ENCODE results near the gene IL23A.
A peak's percentile ranks its signal among the peaks of the same experiment; 100 is the strongest.

The IL23A gene

DNA sequence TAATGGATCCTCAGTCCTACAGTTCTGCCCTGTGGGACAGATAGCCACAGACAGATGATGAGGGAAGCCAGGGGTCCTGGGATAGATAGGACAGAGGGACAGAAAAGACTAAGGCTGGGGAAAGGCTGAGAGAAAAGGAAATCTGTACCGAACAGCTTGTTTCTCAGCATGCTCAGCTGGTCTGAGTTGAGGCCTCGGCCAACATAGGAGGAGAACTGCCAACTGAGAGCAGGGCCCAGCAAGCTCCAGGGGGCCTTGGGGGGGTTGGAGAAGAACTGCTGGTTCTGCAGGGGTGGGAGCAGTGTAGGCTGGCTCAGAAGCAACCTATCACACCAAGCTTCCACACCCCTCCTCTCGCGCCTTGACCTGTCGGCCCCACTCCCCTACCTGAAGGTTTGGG is 10.1 kb downstream of the IL23A start:
- no peak overlapping the region for H3K4me3 ChIP-seq (ENCODE audit: low read length)
- DNase-seq (ENCODE audit: low read depth), result no peak
- TF ChIP-seq, protein P1, sequence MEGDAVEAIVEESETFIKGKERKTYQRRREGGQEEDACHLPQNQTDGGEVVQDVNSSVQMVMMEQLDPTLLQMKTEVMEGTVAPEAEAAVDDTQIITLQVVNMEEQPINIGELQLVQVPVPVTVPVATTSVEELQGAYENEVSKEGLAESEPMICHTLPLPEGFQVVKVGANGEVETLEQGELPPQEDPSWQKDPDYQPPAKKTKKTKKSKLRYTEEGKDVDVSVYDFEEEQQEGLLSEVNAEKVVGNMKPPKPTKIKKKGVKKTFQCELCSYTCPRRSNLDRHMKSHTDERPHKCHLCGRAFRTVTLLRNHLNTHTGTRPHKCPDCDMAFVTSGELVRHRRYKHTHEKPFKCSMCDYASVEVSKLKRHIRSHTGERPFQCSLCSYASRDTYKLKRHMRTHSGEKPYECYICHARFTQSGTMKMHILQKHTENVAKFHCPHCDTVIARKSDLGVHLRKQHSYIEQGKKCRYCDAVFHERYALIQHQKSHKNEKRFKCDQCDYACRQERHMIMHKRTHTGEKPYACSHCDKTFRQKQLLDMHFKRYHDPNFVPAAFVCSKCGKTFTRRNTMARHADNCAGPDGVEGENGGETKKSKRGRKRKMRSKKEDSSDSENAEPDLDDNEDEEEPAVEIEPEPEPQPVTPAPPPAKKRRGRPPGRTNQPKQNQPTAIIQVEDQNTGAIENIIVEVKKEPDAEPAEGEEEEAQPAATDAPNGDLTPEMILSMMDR (IDR thresholded peaks at IDR 0.05; ENCODE audit: insufficient read depth, low read depth, low read length, missing control alignments), result no peak

DNA sequence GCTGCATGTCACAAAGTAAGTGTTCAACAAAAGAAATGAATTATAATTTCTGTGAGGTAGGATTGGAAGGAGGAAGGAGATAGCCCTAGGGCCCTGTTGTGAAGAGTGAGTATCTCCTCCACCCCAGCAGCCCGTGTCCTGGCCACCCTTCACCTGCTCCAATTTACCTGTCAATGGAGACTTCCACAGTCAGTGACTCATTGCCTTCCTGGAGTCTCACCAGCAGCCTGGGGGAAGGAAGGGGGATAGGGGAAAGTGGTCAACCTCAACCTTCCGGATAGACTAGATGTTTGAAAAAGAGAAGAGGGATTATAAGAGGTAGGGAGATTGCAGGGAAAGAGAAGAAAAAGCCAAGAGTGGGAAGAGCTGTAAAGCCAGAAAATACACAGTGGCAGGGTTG is 12.0 kb downstream of the IL23A start:
- H3K4me3 ChIP-seq (ENCODE audit: low read length), result no peak overlapping the region
- TF ChIP-seq, protein P1 (IDR thresholded peaks at IDR 0.05; ENCODE audit: insufficient read depth, low read depth, low read length, missing control alignments), result no peak
- DNase-seq (ENCODE audit: low read depth), result peak; percentile 34

- no peak overlapping the region for H3K4me3 ChIP-seq (ENCODE audit: low read length)
- no peak for DNase-seq (ENCODE audit: low read depth)
- TF ChIP-seq, protein P1 (IDR thresholded peaks at IDR 0.05; ENCODE audit: insufficient read depth, low read depth, low read length, missing control alignments), result no peak
Measured at GRCh38 chr12:56351325-56351724, 12.6 kb downstream of the IL23A start.

DNA sequence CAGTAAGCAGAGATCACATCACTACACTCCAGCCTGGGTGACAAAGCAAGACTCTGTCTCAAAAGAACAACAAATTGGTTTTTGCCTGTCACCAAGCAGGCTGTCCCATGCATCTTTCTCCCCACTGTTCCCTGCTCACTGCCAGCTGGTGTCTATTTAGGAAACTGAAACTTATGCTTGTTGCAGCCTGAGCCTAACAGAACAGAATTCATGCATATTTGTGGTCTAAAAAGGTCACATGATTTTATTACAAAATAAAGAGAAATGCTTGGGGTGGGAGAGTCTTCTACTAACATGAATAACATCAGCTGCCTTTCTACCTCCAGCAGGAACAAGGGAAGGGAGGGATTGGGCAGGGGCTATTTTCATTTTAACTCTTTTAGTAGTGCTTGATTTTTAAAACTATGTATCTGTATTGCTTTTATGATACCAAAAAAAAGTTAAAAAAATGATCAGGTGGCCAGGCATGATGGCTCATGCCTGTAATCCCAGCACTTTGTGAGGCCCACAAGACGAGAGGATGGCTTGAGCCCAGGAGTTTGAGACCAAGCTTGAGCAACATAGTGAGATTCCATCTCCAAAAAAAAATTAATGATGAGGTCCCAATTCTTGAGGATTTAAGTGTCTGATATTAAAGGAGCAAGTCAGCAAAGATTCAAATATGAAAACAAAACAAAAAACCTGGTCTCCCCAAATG is 20.3 kb downstream of the IL23A start:
- TF ChIP-seq, protein P1 (IDR thresholded peaks at IDR 0.05; ENCODE audit: insufficient read depth, low read depth, low read length, missing control alignments), result no peak
- peak; percentile 68 for DNase-seq (ENCODE audit: low read depth)
- peak overlapping the region; percentile 96 for H3K4me3 ChIP-seq (ENCODE audit: low read length)

DNA sequence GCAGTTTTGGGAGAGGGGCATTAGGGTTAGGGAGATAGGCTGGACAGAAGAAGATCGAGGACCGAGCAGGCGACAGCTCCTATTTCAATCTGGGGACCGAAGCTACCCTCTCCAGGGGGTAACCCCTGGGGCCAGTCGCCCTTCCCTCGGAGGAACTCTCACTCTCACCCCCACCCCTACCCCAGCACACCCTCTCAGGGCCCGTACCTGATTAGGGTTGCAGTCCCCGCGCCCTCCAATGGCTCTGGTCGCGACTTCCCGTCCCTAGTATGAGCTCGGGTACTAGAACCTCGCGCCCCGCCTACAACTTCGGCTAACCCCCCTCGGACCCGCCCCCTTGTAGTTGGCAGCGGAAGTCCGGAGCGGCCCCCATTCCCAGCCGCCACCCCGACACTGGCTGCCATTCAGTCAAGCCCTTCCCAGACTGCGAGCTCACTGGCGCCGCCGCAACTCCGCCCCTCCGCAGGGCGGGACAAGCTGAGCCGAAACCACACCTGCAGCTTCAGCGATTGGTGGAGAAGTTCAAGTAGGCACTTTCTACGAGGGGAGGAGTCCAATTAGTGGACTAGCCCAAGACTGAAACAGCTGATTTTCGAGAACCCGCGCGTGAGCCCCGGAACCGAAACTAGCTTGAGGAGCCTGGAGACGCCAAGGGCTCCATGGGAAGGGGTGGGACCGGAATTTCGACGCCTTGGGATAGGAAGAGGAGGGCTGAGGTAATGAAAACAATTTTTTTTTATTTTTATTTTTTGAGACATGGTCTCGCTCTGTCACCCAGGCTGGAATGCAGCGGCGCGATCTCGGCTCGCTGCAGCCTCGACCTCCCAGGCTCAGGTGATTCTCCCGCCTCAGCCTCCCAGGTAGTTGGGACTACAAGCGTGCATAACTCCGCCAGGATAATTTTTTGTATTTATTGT is 21.4 kb downstream of the IL23A start, which contains the start of gene STAT2:
TSS of gene STAT2 (minus strand) at position 257 of the 917 bp plus-strand sequence. CDS start 3,536 bp downstream, outside the sequence.
- TF ChIP-seq, protein P1 (IDR thresholded peaks at IDR 0.05; ENCODE audit: insufficient read depth, low read depth, low read length, missing control alignments), result no peak
- peak; percentile 100 for DNase-seq (ENCODE audit: low read depth)
- peak within 1 kb of the TSS; percentile 96 for H3K4me3 ChIP-seq (ENCODE audit: low read length)

GRCh38 chr12:56361487-56362129 is 22.9 kb downstream of the IL23A start:
- no peak overlapping the region for H3K4me3 ChIP-seq (ENCODE audit: low read length)
- TF ChIP-seq, protein P1 (IDR thresholded peaks at IDR 0.05; ENCODE audit: insufficient read depth, low read depth, low read length, missing control alignments), result no peak
- no peak for DNase-seq (ENCODE audit: low read depth)
